HG03354 (cell line): ENCODE results near the gene C16orf87.
"Not testable (repeated sequence)": the region's sequence is repeated elsewhere in the genome, so short reads cannot be mapped to it uniquely, and the experiment has no call there.

ENCODE experiments used
- ATAC-seq: cut with Tn5 transposase; IDR thresholded peaks from one replicate; pipeline ENCODE4 v1.9.1; 2021; ENCODE audit warnings: mild to moderate bottlenecking; ENCODE audit not compliant: unreplicated experiment, poor library complexity, severe bottlenecking

Gene C16orf87

GRCh38 chr16:46803373-46803772 is 27.6 kb downstream of the C16orf87 start:
- ATAC-seq: no peak

- ATAC-seq: no peak
Observed at GRCh38 chr16:46801428-46802049, 29.4 kb downstream of the C16orf87 start.

GRCh38 chr16:46800494-46800893 is 30.5 kb downstream of the C16orf87 start:
- ATAC-seq: no peak

- no peak for ATAC-seq
Observed at GRCh38 chr16:46797501-46797900, 33.5 kb downstream of the C16orf87 start.

- ATAC-seq: no peak
Observed at GRCh38 chr16:46796764-46797269, 34.2 kb downstream of the C16orf87 start.

GRCh38 chr16:46793841-46794240 is 37.1 kb downstream of the C16orf87 start:
- no peak for ATAC-seq

- no peak for ATAC-seq
Observed at GRCh38 chr16:46790599-46791270, 40.2 kb downstream of the C16orf87 start.

GRCh38 chr16:46789499-46790414 is 41.2 kb downstream of the C16orf87 start:
- peak; percentile 85 for ATAC-seq

- no peak for ATAC-seq
Observed at GRCh38 chr16:46788891-46789474, 42.0 kb downstream of the C16orf87 start.

- ATAC-seq: no peak
Observed at GRCh38 chr16:46787909-46788308, 43.1 kb downstream of the C16orf87 start.

- no peak for ATAC-seq
Observed at GRCh38 chr16:46785076-46785845, 45.7 kb downstream of the C16orf87 start.

GRCh38 chr16:46784569-46784968 is 46.4 kb downstream of the C16orf87 start:
- not testable (repeated sequence) for ATAC-seq

GRCh38 chr16:46783800-46784199 is 47.2 kb downstream of the C16orf87 start:
- ATAC-seq: no peak

GRCh38 chr16:46782320-46782719 is 48.7 kb downstream of the C16orf87 start:
- no peak for ATAC-seq

- no peak for ATAC-seq
Observed at GRCh38 chr16:46777804-46778203, 53.2 kb downstream of the C16orf87 start.

GRCh38 chr16:46775214-46775613 is 55.8 kb downstream of the C16orf87 start:
- ATAC-seq: no peak

- no peak for ATAC-seq
Observed at GRCh38 chr16:46774743-46775177, 56.2 kb downstream of the C16orf87 start.

- ATAC-seq: no peak
Observed at GRCh38 chr16:46772463-46772862, 58.5 kb downstream of the C16orf87 start.

- no peak for ATAC-seq
Observed at GRCh38 chr16:46768809-46769208, 62.2 kb downstream of the C16orf87 start.
